ENCODE results near the gene DBP.
"Not testable (repeated sequence)": the region's sequence is repeated elsewhere in the genome, so short reads cannot be mapped to it uniquely, and the experiment has no call there.

DBP gene

DNA sequence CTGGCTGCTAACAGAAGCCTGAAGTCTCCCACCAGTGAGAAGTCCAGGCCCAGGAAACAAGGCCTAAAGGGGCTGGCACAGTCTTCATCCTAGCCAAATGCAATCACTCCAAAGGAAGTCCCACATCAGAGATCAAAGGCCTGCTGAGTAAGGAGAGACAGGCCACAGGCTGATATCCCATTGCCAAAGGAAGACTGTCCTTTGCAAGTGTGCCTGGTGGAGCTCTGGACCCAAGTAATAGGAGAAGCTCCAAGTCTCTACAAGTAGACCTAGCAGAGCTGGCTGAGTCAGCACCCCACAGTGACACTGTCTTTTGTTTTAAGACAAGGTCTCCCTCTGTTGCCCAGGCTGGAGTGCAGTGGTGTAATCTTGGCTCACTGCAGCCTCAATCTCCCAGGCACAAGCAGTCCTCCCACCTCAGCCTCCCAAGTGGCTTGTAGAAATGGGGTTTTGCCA lies 4.5 kb downstream of the DBP start:
- in situ Hi-C loops (cut with HindIII; ENCODE audit: low pct_ligation_motif_present, low pct_unique_long_range_greater_than_20kb, low sequenced_read_pairs) = no loop called here

DNA sequence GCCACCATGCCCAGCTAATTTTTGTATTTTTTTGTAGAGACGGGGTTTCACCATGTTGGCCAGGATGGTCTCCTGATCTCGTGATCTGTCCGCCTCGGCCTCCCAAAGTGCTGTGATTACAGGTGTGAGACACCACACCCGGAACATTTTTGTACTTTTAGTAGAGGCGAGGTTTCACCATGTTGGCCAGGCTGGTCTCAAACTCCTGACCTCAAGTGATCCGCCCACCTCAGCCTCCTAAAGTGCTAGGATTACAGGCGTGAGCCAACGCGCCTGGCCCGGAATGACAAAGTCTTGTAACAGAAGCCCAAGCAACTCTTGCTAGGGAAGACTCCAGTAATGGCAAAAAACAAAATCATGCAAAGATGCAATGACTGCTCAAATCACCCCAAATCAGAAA lies 4.9 kb downstream of the DBP start:
- DNase-seq; in situ Hi-C loops (cut with HindIII; ENCODE audit: low pct_ligation_motif_present, low pct_unique_long_range_greater_than_20kb, low sequenced_read_pairs): not testable (repeated sequence)

More for the DNA sequence above, 4.5 kb downstream of the DBP start:
- DNase-seq = no peak

DNA sequence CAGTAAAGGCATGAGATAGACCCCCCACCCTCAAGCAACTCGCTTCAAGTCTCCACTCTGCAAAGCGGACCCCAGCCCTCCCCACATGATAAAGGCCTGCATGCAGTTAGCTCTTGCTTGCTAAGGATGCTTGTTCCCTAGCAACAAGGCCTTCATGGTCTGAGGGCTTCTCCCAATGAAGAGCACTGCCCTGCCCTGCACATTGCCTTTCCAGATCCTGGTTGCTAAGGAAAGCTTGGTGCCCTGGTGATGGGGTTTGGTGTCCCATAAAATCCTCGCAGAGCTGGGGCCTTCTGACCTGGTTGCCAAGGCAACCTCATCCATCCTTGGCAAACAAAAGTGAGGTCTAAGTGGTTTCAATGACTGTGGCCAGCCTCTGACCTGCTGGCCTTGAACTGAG lies 6.0 kb downstream of the DBP start:
- DNase-seq = no peak
- in situ Hi-C loops (cut with HindIII; ENCODE audit: low pct_ligation_motif_present, low pct_unique_long_range_greater_than_20kb, low sequenced_read_pairs) = no loop called here

DNA sequence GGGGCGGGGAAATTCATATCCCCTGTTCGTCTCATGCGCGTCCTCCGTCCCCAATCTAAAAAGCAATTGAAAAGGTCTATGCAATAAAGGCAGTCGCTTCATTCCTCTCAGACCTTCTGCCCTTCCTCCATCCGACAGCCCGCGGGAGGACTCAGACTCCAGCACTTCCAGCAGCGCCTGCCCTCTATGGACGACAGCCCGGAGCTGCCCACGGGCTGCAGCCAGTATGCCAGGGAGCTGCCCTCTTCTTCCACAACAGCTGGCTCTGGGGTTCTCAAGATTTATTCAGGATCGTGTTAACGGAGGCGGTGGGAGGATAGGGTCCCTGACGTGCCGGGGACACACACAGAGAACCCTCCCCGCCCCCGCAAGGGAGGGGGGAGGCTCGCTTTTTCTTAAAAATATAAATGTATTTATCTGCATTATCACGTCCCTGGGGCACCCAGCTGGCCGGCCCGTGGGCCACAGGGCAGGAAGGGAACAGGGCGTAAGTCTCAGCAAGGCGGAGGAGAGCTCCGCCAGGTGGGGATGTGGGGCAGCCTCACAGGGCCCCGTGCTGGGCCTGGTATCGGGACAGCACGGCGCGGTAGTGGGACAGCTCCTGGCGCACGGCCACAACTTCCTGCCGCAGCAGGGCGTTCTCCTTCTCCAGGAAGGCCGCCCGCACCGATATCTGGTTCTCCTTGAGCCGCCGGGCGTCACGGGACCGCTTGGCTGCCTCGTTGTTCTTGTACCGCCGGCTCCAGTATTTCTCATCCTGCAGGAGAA lies 6.7 kb downstream of the DBP start:
- in situ Hi-C loops (cut with HindIII; ENCODE audit: low pct_ligation_motif_present, low pct_unique_long_range_greater_than_20kb, low sequenced_read_pairs) = no loop called here
- DNase-seq = no peak

DNA sequence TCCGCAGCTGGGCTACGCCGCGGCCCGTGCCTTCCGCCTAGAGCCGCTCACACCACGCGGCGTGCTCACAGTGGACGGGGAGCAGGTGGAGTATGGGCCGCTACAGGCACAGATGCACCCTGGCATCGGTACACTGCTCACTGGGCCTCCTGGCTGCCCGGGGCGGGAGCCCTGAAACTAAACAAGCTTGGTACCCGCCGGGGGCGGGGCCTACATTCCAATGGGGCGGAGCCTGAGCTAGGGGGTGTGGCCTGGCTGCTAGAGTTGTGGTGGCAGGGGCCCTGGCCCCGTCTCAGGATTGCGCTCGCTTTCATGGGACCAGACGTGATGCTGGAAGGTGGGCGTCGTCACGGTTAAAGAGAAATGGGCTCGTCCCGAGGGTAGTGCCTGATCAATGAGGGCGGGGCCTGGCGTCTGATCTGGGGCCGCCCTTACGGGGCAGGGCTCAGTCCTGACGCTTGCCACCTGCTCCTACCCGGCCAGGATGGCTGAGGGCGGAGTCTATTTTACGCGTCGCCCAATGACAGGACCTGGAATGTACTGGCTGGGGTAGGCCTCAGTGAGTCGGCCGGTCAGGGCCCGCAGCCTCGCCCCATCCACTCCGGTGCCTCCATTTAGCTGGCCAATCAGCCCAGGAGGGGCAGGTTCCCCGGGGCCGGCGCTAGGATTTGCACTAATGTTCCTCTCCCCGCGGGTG lies 7.4 kb downstream of the DBP start:
- in situ Hi-C loops (cut with HindIII; ENCODE audit: low pct_ligation_motif_present, low pct_unique_long_range_greater_than_20kb, low sequenced_read_pairs) = no loop called here
- DNase-seq = no peak

DNA sequence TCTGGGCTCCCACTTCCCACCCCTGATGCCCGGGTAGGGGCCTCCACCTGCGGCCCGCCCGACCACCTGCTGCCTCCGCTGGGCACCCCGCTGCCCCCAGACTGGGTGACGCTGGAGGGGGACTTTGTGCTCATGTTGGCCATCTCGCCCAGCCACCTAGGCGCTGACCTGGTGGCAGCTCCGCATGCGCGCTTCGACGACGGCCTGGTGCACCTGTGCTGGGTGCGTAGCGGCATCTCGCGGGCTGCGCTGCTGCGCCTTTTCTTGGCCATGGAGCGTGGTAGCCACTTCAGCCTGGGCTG lies 7.9 kb downstream of the DBP start:
- DNase-seq = no peak
- in situ Hi-C loops (cut with HindIII; ENCODE audit: low pct_ligation_motif_present, low pct_unique_long_range_greater_than_20kb, low sequenced_read_pairs) = no loop called here

DNA sequence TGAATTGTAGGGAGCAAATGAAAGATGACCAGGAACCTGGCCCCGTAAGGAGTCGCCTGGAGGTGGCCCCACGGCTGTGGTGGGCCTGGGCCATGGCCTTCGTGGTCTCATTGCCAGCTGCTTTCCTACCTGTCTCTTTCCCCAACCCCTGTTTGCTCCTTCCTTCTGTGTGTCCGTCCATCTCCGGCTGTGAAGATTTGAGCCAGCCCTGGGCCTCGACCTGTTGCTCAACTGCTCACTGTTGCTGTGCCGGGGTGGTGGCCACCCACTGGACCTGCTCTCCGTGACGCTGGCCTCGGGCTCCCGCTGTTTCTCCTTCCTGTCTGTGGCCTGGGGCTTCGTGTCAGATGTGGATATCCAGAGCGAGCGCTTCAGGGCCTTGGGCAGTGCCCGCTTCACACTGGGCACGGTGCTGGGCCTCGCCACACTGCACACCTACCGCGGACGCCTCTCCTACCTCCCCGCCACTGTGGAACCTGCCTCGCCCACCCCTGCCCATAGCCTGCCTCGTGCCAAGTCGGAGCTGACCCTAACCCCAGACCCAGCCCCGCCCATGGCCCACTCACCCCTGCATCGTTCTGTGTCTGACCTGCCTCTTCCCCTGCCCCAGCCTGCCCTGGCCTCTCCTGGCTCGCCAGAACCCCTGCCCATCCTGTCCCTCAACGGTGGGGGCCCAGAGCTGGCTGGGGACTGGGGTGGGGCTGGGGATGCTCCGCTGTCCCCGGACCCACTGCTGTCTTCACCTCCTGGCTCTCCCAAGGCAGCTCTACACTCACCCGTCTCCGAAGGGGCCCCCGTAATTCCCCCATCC lies 8.5 kb downstream of the DBP start:
- in situ Hi-C loops (cut with HindIII; ENCODE audit: low pct_ligation_motif_present, low pct_unique_long_range_greater_than_20kb, low sequenced_read_pairs) = no loop called here
- DNase-seq = no peak

DNA sequence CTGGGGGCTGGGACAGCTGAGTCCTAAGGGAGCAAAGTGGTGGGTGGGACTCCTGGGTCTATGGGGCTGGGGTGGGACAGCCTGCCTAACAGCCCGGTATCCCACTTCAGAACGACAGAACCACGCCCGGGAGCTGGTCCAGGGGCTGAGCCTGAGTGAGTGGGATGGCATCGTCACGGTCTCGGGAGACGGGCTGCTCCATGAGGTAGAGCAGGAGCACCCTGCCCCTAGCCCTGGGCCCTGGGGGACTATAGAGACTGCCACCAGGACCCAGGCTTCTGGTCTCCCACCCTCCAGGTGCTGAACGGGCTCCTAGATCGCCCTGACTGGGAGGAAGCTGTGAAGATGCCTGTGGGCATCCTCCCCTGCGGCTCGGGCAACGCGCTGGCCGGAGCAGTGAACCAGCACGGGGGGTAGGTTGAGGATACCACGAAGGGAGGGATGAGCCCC lies 9.3 kb downstream of the DBP start:
- in situ Hi-C loops (cut with HindIII; ENCODE audit: low pct_ligation_motif_present, low pct_unique_long_range_greater_than_20kb, low sequenced_read_pairs) = no loop called here
- DNase-seq = no peak

DNA sequence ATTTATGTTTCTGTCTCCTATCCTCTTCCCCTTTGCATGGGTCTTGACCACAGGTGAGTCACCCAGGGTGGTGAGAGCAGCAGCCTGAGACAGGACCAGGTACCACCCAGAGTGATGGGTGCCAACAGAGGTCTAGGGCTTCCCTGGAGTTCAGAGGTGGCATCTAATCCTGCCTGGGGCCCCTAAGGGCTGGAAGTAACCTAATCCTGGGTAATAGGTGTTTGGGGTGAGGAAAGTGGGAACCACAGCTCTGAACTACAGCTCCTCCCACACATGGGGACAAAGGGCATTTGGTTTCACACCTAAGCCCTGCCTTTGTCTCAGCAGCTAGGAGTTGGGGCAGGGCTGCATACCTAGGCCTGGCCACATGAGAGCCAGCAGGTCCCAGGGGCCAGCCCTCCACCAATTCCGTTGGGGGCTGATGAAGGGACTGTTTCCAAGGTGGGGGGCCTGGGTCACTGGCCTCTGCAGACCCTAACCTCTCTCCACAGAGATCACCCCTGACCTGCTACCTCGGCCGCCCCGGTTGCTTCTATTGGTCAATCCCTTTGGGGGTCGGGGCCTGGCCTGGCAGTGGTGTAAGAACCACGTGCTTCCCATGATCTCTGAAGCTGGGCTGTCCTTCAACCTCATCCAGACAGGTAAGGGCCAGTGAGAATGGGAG lies 9.8 kb downstream of the DBP start:
- in situ Hi-C loops (cut with HindIII; ENCODE audit: low pct_ligation_motif_present, low pct_unique_long_range_greater_than_20kb, low sequenced_read_pairs) = no loop called here
- DNase-seq = peak; percentile 28

DNA sequence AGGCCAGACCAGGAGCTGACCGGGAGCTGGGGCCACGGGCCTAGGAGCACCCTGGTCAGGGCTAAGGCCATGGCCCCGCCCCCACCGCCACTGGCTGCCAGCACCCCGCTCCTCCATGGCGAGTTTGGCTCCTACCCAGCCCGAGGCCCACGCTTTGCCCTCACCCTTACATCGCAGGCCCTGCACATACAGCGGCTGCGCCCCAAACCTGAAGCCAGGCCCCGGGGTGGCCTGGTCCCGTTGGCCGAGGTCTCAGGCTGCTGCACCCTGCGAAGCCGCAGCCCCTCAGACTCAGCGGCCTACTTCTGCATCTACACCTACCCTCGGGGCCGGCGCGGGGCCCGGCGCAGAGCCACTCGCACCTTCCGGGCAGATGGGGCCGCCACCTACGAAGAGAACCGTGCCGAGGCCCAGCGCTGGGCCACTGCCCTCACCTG lies 11.3 kb downstream of the DBP start:
- in situ Hi-C loops (cut with HindIII; ENCODE audit: low pct_ligation_motif_present, low pct_unique_long_range_greater_than_20kb, low sequenced_read_pairs) = no loop called here

DNA sequence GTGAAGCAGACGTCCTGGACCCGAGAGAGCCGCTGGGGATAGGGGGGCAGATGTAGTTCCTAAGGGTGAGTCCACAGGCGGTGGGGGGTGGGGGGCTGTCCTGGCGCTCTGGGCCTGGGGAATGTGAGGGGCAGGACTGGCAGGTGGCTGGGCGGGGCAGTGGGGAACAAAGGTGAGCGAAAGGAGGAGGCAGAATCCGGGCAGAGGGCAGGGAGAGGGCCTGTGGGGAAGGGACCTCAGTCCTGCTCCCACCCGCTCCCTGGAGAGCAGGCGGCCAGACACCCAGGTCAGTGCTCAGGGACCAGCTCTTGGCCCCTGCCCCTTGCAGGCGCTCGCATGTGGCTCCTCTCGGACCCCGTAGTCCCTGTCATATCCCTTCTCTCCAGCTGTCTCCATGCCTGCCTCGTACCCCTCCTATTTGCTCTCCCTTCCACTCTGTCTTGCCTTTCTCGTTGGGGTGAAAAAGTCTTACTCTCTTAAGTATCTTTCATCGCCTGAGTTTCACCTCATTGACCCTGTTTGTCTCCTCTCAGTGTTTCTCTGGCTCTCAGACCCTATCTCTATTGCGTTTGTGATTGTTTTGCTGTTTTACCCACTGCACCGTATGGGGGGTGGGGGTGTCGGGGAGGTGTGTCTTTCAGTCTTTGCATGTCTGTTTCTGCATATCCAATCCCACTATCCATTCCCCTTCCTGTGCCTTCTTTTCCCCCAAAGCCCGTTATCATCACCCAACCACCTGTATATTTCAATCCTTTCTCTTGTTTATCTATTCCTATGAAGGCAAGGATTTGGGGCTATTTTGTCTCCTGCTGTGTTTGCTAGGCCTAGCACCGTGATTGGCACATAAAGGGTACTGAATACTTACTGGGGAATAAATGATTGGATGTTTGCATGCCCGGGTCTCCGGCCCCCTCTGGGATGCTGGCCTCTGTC lies 12.1 kb downstream of the DBP start:
- no peak for DNase-seq
- in situ Hi-C loops (cut with HindIII; ENCODE audit: low pct_ligation_motif_present, low pct_unique_long_range_greater_than_20kb, low sequenced_read_pairs) = no loop called here

More for the DNA sequence above, 11.3 kb downstream of the DBP start:
- DNase-seq = no peak

DNA sequence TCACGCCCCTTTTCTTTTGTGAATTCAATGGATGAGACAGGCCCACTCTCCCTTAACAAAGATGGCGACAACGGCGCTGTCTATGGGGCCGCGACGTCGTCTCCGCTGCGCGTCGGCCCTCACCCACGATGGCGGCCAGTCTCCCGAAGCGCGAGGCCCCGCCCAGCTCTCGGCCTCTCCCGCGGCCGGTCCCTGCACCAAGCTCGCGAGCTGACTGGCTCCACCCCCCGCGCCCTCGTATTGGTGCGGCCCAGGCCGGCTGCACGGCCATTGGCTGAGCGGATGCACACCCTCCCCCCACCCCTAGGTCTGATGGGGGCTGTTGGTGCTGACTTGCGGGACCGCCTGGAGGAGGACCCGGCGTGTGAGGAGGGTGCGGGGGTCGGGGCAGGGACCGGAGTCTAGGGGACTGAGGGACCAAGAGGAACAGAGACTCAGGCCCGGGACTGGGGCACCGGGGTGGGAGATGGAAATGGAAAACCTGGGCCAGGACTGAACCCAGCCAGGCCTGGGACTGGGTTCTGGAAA lies 13.0 kb downstream of the DBP start:
- in situ Hi-C loops (cut with HindIII; ENCODE audit: low pct_ligation_motif_present, low pct_unique_long_range_greater_than_20kb, low sequenced_read_pairs) = no loop called here
- DNase-seq = peak; percentile 94

DNA sequence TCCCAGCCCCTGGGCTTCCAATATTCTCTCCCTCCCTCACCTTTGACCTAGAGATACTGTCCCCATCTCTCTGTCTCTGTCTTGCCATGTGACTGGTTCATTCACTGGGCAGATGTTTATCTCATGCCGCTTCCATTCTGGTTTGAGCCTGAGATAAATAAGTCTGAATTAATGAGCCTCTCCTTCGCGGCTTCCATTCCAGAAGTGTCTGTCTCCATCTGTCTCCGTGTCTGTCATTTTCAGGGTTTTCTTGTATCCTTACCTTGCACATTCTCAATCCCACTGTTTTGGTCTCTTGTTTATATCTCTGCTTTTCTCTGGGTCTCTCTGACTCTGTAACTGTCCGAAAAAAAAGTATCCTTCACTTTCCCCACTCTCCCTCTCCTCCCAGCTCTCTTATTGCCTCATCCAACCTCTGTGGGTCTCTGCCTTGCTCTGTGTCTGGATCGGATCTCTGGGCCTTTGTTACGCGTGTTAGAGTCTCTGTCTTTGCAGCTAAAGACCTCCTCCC lies 13.6 kb downstream of the DBP start:
- DNase-seq = no peak
- in situ Hi-C loops (cut with HindIII; ENCODE audit: low pct_ligation_motif_present, low pct_unique_long_range_greater_than_20kb, low sequenced_read_pairs) = no loop called here

DNA sequence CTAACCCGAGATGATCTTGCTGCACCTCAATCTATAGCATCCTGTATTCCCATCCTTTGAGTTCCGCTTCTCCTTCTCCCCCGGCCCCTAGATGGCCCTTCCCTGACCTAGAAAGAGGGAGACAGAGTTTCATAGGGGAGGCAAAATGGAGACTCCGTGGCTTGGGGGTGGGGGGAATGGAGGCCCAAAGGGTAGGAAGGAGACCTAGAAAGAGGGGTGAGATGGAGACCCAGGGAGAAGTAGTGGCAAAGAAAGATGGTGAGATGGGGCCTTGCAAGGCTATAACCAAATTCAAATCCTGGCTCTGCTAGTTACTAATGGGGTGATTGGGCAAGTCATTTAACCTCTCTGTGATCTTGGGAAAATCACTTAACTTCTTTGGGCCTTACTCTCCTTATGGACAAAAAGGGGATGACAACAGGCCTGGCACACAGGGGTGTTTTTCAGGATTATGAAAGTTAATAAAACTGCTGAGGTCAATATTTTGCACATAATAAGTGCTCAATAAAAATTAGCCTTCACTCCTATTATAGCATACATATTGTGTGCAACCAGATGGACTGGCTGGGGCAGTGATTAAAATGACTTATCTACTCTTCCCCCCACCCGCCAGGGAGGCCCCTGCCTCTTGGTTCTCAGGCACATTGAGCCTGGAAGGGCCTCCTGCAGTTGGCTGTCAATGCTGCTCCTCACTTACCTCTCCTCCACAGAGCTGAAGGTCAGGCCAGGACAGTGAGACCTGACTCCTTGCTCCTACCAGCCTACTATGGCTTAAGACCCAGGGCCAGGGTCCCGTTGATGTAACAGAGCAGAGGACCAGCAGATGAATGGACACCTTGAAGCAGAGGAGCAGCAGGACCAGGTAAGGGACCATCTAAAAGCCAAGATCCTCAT lies 17.2 kb downstream of the DBP start:
- no peak for DNase-seq
- in situ Hi-C loops (cut with HindIII; ENCODE audit: low pct_ligation_motif_present, low pct_unique_long_range_greater_than_20kb, low sequenced_read_pairs) = no loop called here

DNA sequence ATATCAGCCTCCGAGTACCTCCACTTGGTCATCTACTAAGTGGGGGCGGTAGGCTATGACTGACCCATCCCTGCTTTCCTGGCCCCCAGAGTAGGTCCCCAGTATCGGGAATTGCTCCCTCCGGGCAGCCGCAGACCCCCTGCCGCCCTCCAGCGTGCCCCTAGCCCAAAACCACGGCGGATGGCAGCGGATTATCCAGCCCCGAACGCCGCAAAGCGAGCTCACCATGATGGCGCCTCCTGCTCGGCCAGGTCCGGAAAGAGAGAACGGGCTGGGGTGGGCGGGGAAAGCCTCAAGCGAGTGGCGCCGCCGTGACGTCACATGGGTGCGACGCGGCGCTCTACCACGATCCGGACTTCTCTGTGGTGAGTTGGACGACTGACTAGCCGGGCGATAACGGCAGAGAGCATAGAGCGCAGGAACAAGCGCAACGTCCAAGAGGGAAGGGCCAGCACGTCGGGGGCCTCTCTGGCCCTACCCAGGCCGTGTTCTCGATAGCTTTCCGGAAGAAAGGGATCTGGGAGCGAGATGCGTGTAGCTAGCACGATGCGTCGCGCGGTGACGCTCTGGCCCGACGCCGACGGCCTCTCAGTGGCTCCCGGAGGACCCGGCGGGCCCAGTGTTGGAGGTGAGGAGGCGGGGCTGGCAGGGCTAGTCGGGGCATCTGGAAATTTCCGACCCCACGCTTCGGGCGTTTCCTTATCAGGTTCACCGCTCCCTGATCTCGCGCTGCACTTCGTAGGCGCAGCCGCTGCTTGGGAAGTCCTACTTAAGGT lies 18.1 kb downstream of the DBP start, which contains the start of the genes RPL18 and SPHK2:
Gene RPL18 (minus strand): TSS at position 263 of the 776 bp plus-strand sequence. CDS start 35 bp downstream, at position 228.
Gene SPHK2 (plus strand): TSS at position 591 of the 776 bp plus-strand sequence. CDS start 1,009 bp downstream, outside the sequence.
- in situ Hi-C loops (cut with HindIII; ENCODE audit: low pct_ligation_motif_present, low pct_unique_long_range_greater_than_20kb, low sequenced_read_pairs) = no loop called here
- peak; percentile 98 for DNase-seq
